Gastroesophageal sphincter (tissue), 4 donors: ENCODE results near the gene GDF2. TPM values are rescaled to one million over a fixed set of nuclear protein-coding genes. Genes with fewer than 3 reads are reported as not detected.

Experiments
- ATAC-seq: fragments of 150-250 bp; one replicate; pipeline ENCODE4 v1.9.1; 2016; ENCODE audit warnings: mild to moderate bottlenecking, moderate library complexity
- H3K27ac ChIP-seq, 4 donors: fragments of 200-600 bp; sonication (generic) in 3 of 4; 1 replicate in 3 of 4; 2 replicates in 1 of 4; pipeline ENCODE4 v1.5.1; 2016 to 2019
- H3K27me3 ChIP-seq: fragments of 200-600 bp; sonication (generic); one replicate; pipeline ENCODE4 v1.5.1; 2019
- H3K36me3 ChIP-seq, 2 donors: fragments of 200-600 bp; sonication (generic); one replicate each; pipeline ENCODE4 v1.5.1; 2019; ENCODE audit warnings: control low read depth in 1 of 2
- H3K4me1 ChIP-seq, 3 donors: fragments of 200-600 bp; sonication (generic); 1 replicate in 2 of 3; 2 replicates in 1 of 3; pipeline ENCODE4 v1.5.1; 2016 to 2019; ENCODE audit warnings: control low read depth in 2 of 3
- H3K4me3 ChIP-seq, 2 donors: fragments of 200-600 bp; sonication (generic); one replicate each; pipeline ENCODE4 v1.5.1; 2019; ENCODE audit warnings: mild to moderate bottlenecking in 1 of 2, moderate library complexity in 1 of 2
- H3K9me3 ChIP-seq, 3 donors: fragments of 200-600 bp; sonication (generic); one replicate each; pipeline ENCODE4 v1.5.1; 2017 to 2019; ENCODE audit warnings: control low read depth in 2 of 3
- EP300 ChIP-seq: sonication (generic); formaldehyde crosslinking; IDR thresholded peaks from one replicate; pipeline ENCODE4 v1.6.1; 2017; ENCODE audit warnings: antibody characterized with exemption, mild to moderate bottlenecking
- WGBS, 2 donors: methylation state at CpG; one replicate each; pipeline ENCODE4 v1.1.5; 2018; ENCODE audit warnings: low coverage in 1 of 2; 5-methylcytosine and 5-hydroxymethylcytosine counted together
- total RNA-seq, 4 donors: library from RNA; depleted of rRNA; stranded (reverse); fragments of >200 nt; gene quantifications; one replicate each; pipeline ENCODE4 v1.1.0, GENCODE V29; 2016

Gene GDF2
- total RNA-seq, 4 donors from 2014 or later: not detected

GRCh38 chr10:47376522-47377220, 54.4 kb downstream of the GDF2 start:
- ATAC-seq: no peak
- Histone ChIP-seq H3K4me1 (peaks cover 0 to 12% (median 7%) of the 10 kb centered on the region in 3 donors), H3K27ac (no peak overlapping the region), H3K36me3 (no peaks in the 10 kb centered on the region), H3K4me3 (no peak overlapping the region), H3K27me3 (peaks cover 39% of the 10 kb centered on the region), H3K9me3 (no peaks in the 10 kb centered on the region)
- TF ChIP-seq EP300: no peak
- 79 to 81% methylated on average over 4 to 6 of the region's 10 CpGs for WGBS, 2 donors

Other genes starting within 250 kb of the GDF2 start
- 10 to 100 TPM in 2 of 4 donors, 1 to 10 TPM in 2; 5.8 to 29.7 (median 10.8) TPM for gene GDF10, start 22.3 kb upstream of the GDF2 start, total RNA-seq
- not detected for gene RBP3, start 25.9 kb downstream of the GDF2 start, total RNA-seq
- gene ZNF488, start 61.8 kb downstream of the GDF2 start, total RNA-seq: under 1 TPM in 2 of 4 donors, not detected in 2; 0.12 to 0.47 TPM
- 1 to 10 TPM in 1 of 4 donors, under 1 TPM in 1, not detected in 2; 0.47 to 7.3 TPM for gene ANXA8, start 161.7 kb downstream of the GDF2 start, total RNA-seq
- gene FAM25G, start 169.2 kb downstream of the GDF2 start, total RNA-seq: not detected
- 10 to 100 TPM in 1 of 4 donors, 1 to 10 TPM in 3; 1.6 to 11.7 (median 5.1) TPM for gene AGAP9, start 201.2 kb downstream of the GDF2 start, total RNA-seq